A549 (cell line): ENCODE measurements around the gene CASK. TPM values are rescaled to one million over a fixed set of nuclear protein-coding genes. Genes with fewer than 3 reads are reported as not detected.
A peak's percentile ranks its signal among the peaks of the same experiment; 100 is the strongest.

Experiments
- ATAC-seq, 2 experiments: fragments of 200-7000 bp in 1 of 2; fragments of >200 bp in 1 of 2; cut with Nextera tagmentation in 1 of 2; cut with Tn5 transposase in 1 of 2; 3 replicates each; pipeline versions ENCODE4 v1.8.0 to v1.9.1; 2018 to 2020; ENCODE audit warnings: mild to moderate bottlenecking in 1 of 2, moderate library complexity in 1 of 2
- CTCF ChIA-PET: fragments of 300-600 bp; sonication (Branson Sonifier 250); formaldehyde crosslinking; extraction: SDS; loops from one replicate; lab custom pipeline; 2021; ENCODE audit warnings: antibody characterized with exemption, inconsistent platforms; lab: Yijun Ruan, JAX
- POLR2A ChIA-PET: fragments of 350-600 bp; formaldehyde crosslinking; extraction: SDS; loops from one replicate; lab custom pipeline; 2021; ENCODE audit warnings: antibody characterized with exemption, inconsistent platforms; lab: Yijun Ruan, JAX
- DNase-seq, 2 experiments: peaks; one replicate each; pipeline versions ENCODE4 v3.0.0 to v3.0.0-alpha.2; 2011 to 2016; ENCODE audit warnings: low read depth in 1 of 2, low spot score in 1 of 2
- FAIRE-seq: peaks from 2 replicates; lab custom pipeline; 2011; peaks lifted over from hg19 to GRCh38; lab: Jason Lieb, UNC
- H3K27ac ChIP-seq, 2 experiments: fragments of >200 bp; sonication (Bioruptor Twin); formaldehyde crosslinking; 3 replicates each; pipeline ENCODE4 v1.5.1; 2016 to 2017
- H3K4me1 ChIP-seq: fragments of >200 bp; sonication (Bioruptor Twin); formaldehyde crosslinking; 3 replicates; pipeline ENCODE4 v1.6.1; 2016
- H3K4me2 ChIP-seq: fragments of >200 bp; sonication (Bioruptor Twin); formaldehyde crosslinking; 3 replicates; pipeline ENCODE4 v1.6.1; 2016
- H3K4me3 ChIP-seq: fragments of >200 bp; sonication (Bioruptor Twin); formaldehyde crosslinking; 3 replicates; pipeline ENCODE4 v1.5.1; 2016
- H3K9me3 ChIP-seq: fragments of >200 bp; sonication (Bioruptor Twin); formaldehyde crosslinking; 3 replicates; pipeline ENCODE4 v1.6.1; 2016
- BHLHE40 ChIP-seq: IDR thresholded peaks from 2 replicates; pipeline ENCODE4 v1.6.1; 2012; ENCODE audit warnings: low read depth, low read length, inconsistent platforms
- CEBPB ChIP-seq, 2 experiments: fragments of >200 bp in 1 of 2; sonication (Bioruptor Twin) in 1 of 2; formaldehyde crosslinking in 1 of 2; IDR thresholded peaks; 2 replicates each; pipeline ENCODE4 v1.6.1; 2012 to 2016
- CHD2 ChIP-seq: fragments of 150-350 bp; IDR thresholded peaks from 2 replicates; pipeline ENCODE4 v1.6.1; 2014; ENCODE audit warnings: low read length; ENCODE audit not compliant: partially characterized antibody
- CHD4 ChIP-seq: fragments of 200-600 bp; sonication (generic); IDR thresholded peaks from 2 replicates; pipeline ENCODE4 v1.6.1; 2016; ENCODE audit warnings: antibody characterized with exemption, mild to moderate bottlenecking, borderline replicate concordance
- CTCF ChIP-seq: fragments of >200 bp; sonication (Bioruptor Twin); formaldehyde crosslinking; IDR thresholded peaks from 3 replicates; pipeline ENCODE4 v1.5.1; 2016
- FOSL2 ChIP-seq, 2 experiments: fragments of 450-650 bp in 1 of 2; fragments of >200 bp in 1 of 2; sonication (Bioruptor Twin) in 1 of 2; formaldehyde crosslinking; IDR thresholded peaks; 2 replicates each; pipeline versions ENCODE4 v1.5.0 to v1.6.1; 2016 to 2020; ENCODE audit warnings: mild to moderate bottlenecking in 1 of 2, moderate library complexity in 1 of 2
- FOXS1 ChIP-seq: fragments of 250-450 bp; sonication (Bioruptor Pico); IDR thresholded peaks from 2 replicates; pipeline ENCODE4 v1.5.0; 2020; ENCODE audit warnings: mild to moderate bottlenecking, moderate library complexity
- HMGXB4 ChIP-seq: fragments of 250-450 bp; sonication (Bioruptor Pico); IDR thresholded peaks from 2 replicates; pipeline ENCODE4 v1.5.0; 2021; ENCODE audit warnings: mild to moderate bottlenecking, moderate library complexity, borderline replicate concordance
- JUN ChIP-seq, 2 experiments: fragments of >200 bp; sonication (Bioruptor Twin); formaldehyde crosslinking; IDR thresholded peaks; 2 replicates in 1 of 2; 3 replicates in 1 of 2; pipeline ENCODE4 v1.6.1; 2016 to 2017
- JUNB ChIP-seq: fragments of >200 bp; sonication (Bioruptor Twin); formaldehyde crosslinking; IDR thresholded peaks from 2 replicates; pipeline ENCODE4 v1.6.1; 2016
- MAX ChIP-seq: IDR thresholded peaks from 2 replicates; pipeline ENCODE4 v1.6.1; 2012
- POLR2AphosphoS2 ChIP-seq: conservative IDR thresholded peaks from 2 replicates; pipeline ENCODE4 v1.6.1; 2012; ENCODE audit warnings: low read length, improper control_type of control experiment, inconsistent platforms
- RAD21 ChIP-seq, 2 experiments: fragments of >200 bp in 1 of 2; sonication (Bioruptor Twin) in 1 of 2; formaldehyde crosslinking in 1 of 2; IDR thresholded peaks in 1 of 2; conservative IDR thresholded peaks in 1 of 2; 2 replicates in 1 of 2; 3 replicates in 1 of 2; pipeline ENCODE4 v1.6.1; 2012 to 2018; ENCODE audit warnings: inconsistent platforms in 1 of 2
- RCOR1 ChIP-seq: fragments of 150-350 bp; IDR thresholded peaks from 2 replicates; pipeline ENCODE4 v1.6.1; 2014; ENCODE audit warnings: antibody characterized with exemption, low read length, low read depth
- RNF2 ChIP-seq: fragments of 200-600 bp; sonication (generic); IDR thresholded peaks from 2 replicates; pipeline ENCODE4 v1.6.1; 2016; ENCODE audit warnings: low read depth, mild to moderate bottlenecking, antibody characterized with exemption, moderate library complexity, borderline replicate concordance
- SMC3 ChIP-seq: fragments of >200 bp; sonication (Bioruptor Twin); formaldehyde crosslinking; IDR thresholded peaks from 3 replicates; pipeline ENCODE4 v1.6.1; 2018; ENCODE audit warnings: inconsistent platforms
- ZSCAN20 ChIP-seq: fragments of 250-450 bp; sonication (Bioruptor Pico); IDR thresholded peaks from 2 replicates; pipeline ENCODE4 v1.8.0; 2022; ENCODE audit warnings: mild to moderate bottlenecking, moderate library complexity
- WGBS: methylation state at CpG from one replicate; pipeline ENCODE4 v1.1.6; 2017; ENCODE audit errors: missing lambda C conversion rate; 5-methylcytosine and 5-hydroxymethylcytosine counted together
- polyA plus RNA-seq, 4 experiments: library from polyadenylated mRNA; depleted of rRNA in 3 of 4; stranded (reverse); fragments of >200 nt; fragmentation: RNase III in 1 of 4; extraction: RNeasy Plus Mini Kit Qiagen cat#74134 plus additional on column Dnase treatment in 1 of 4; gene quantifications; 2 replicates in 3 of 4; 3 replicates in 1 of 4; pipeline ENCODE4 v1.2.3, GENCODE V29; 2011 to 2017

CASK gene
- polyA plus RNA-seq, 2 of the 4 experiments (the other 2 are of a cell fraction), result 23.3 to 57.6 TPM

- TF ChIP-seq CHD4 (no peak), FOXS1 (CRISPR knock-in tag) (no peak), CEBPB (IDR thresholded peaks at IDR 0.05) (no peak), ZSCAN20 (CRISPR knock-in tag) (no peak), FOSL2 (IDR thresholded peaks at IDR 0.05) (no peak), FOSL2 (CRISPR knock-in tag; IDR thresholded peaks at IDR 0.05) (no peak), RCOR1 (no peak), CHD2 (no peak)
Observed at GRCh38 chrX:41490446-41490845, 432.9 kb downstream of the CASK start (continued).

GRCh38 chrX:41482154-41482850 is 441.1 kb downstream of the CASK start:
- no peaks in the 10 kb centered on the region for H3K9me3 ChIP-seq
- no peak for FAIRE-seq
- H3K27ac ChIP-seq, result peak overlapping the region in 1 of 2 experiments; percentile 27; a peak in 2 of 6 replicates
- peaks cover 11% of the 10 kb centered on the region; the same call in 2 of the 3 replicates for H3K4me1 ChIP-seq
- CTCF ChIA-PET, result interaction anchor here (1.0 to 2.2 kb wide), 2 partner anchors 11 to 100 kb away, joined by 3 to 6 read pairs; no protein-coding TSS in a partner anchor
- POLR2A ChIA-PET, result no interaction called here
- no peak overlapping the region for H3K4me3 ChIP-seq
- DNase-seq, result no peak
- no peak for ATAC-seq
- peak overlapping the region; percentile 19; the same call in 1 of the 3 replicates for H3K4me2 ChIP-seq
- 51% methylated on average over 4 of the region's 5 CpGs for WGBS
- TF ChIP-seq MAX (no peak), JUN (IDR thresholded peaks at IDR 0.05) (no peak), RAD21 (conservative IDR thresholded peaks at IDR 0.05 in 1 of 2, IDR thresholded peaks at IDR 0.05 in 1 of 2) (no peak), BHLHE40 (no peak), JUNB (no peak), POLR2AphosphoS2 (no peak), RNF2 (no peak), HMGXB4 (CRISPR knock-in tag) (no peak)

- peaks cover 11% of the 10 kb centered on the region; the same call in 2 of the 3 replicates for H3K4me1 ChIP-seq
- DNase-seq (peak; percentile 15 to 30), ATAC-seq (peak; percentile 47 to 77; a peak in 3 of 6 replicates), FAIRE-seq (no peak)
- H3K9me3 ChIP-seq, result no peaks in the 10 kb centered on the region
- H3K27ac ChIP-seq, result peak overlapping the region in 1 of 2 experiments; percentile 12; a peak in 1 of 6 replicates
- no peak overlapping the region for H3K4me3 ChIP-seq
- TF ChIP-seq SMC3, result 0 out of 3 replicates have a peak, but pooled peaks have one; percentile 7
- TF ChIP-seq CTCF, result peak; percentile 32; the same call in 2 of the 3 replicates
- no peak for TF ChIP-seq BHLHE40
- peak; percentile 25 to 43; a peak in 2 of 5 replicates for TF ChIP-seq RAD21 (conservative IDR thresholded peaks at IDR 0.05 in 1 of 2, IDR thresholded peaks at IDR 0.05 in 1 of 2)
- H3K4me2 ChIP-seq, result no peak overlapping the region; the same call in 2 of the 3 replicates
- ChIA-PET CTCF (interaction anchor here (0.6 to 2.2 kb wide), 3 partner anchors 10 to 99 kb away, joined by 3 to 6 read pairs (median 3); no protein-coding TSS in a partner anchor), POLR2A (no interaction called here)
- 72% methylated on average over 4 of the region's 6 CpGs for WGBS
Observed at GRCh38 chrX:41481264-41482109, 441.9 kb downstream of the CASK start.
